ENCODE data around the gene ATPAF2. TPM values are rescaled to one million over a fixed set of nuclear protein-coding genes. Genes with fewer than 3 reads are reported as not detected.
A peak's percentile ranks its signal among the peaks of the same experiment; 100 is the strongest.

ATPAF2 gene
- total RNA-seq, 2 donors from 2014 or later, result 32.2 to 35.0 TPM

DNA sequence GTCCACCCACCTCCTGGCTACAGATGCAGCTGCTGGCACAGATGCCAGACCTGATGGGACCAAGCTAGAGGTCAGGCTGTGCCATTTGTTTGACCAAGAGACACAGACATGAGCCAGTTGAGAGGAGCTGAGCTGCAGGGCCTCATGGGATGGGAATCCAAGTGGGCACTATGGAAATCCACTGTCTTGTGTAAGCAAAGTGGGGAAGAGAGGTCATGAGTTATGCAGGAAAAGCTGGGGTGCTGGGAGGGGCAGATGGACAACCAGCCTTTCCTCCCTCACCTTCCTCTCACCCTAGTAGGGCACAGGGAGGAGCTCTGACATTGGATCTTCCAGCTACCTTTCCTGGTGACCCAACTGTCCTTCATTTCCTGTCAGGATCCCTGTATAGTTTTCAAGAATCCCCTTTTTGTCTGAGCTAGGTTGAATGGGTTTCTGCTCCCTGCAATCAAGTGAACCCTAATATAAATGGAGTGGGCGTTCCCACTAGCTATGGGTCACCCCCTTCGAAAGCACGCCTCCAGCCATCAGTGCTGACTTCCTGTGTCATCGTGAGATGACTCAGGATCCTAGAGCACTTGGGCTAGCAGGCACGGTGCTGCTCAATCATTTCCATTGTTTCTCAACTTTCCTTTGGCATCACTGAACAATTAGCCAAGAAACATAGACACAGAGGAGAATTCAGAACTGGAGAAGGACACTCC is 13.6 kb downstream of the ATPAF2 start:
- ATAC-seq, result peak; percentile 89 to 95
- peak overlapping the region; percentile 22 to 47 for H3K27ac Mint-ChIP-seq

DNA sequence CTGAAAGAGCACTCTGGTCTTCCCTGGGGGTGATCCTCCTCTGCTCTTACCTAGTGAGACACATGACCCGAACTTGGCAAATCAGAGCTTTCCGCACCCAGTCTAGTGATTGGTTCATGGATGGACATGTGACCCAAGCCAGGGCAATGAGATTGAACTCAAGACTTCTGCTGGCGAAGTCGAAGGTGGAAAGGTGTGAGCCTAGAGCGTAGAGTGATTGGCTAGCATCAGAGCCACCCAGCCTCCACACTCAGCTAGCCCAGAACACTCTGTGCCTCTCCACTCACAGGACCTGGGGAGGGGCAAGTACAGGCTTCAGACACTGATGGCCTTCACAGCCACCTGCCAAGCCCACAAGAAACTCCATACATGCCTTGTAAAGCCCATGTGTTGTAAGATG is 17.6 kb downstream of the ATPAF2 start:
- no peaks in the 10 kb centered on the region for H3K9me3 Mint-ChIP-seq
- ATAC-seq, result no peak
- peaks cover 0 to 2% of the 10 kb centered on the region in 2 donors for H3K36me3 Mint-ChIP-seq

More for the DNA sequence above, 13.6 kb downstream of the ATPAF2 start:
- DNase-seq (ENCODE audit: low spot score in 2 of 2), result peak in 1 of 2 donors; percentile 42
- H3K36me3 Mint-ChIP-seq, result peaks cover 0 to 6% of the 10 kb centered on the region in 2 donors
- H3K9me3 Mint-ChIP-seq, result no peaks in the 10 kb centered on the region

DNA sequence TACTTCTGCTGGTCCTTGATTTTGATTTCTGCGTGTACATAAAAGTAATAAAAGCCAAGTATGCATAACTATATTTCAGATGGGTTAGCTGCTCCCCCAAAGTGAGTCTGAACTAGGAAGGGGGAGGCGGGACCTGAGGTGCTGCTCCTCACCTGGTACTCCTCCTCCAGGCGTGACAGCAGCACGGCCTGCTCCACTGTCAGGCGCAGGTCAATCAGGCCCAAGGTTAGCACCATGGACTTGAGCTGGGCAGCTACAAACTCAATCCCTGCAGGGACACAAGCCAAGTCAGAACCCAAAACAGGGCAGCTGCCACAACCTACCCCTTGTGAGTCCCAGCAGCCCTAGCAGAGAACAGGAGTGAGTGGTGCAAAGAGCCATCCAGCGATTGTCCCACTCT is 18.0 kb downstream of the ATPAF2 start:
- Mint-ChIP-seq H3K36me3 (no peaks in the 10 kb centered on the region), H3K9me3 (no peaks in the 10 kb centered on the region), H3K27ac (no peak overlapping the region)
- DNase-seq (ENCODE audit: low spot score in 2 of 2) (no peak), ATAC-seq (no peak)

More for the DNA sequence above, 17.6 kb downstream of the ATPAF2 start:
- no peak overlapping the region for H3K27ac Mint-ChIP-seq
- DNase-seq (ENCODE audit: low spot score in 2 of 2), result peak in 1 of 2 donors; percentile 38

DNA sequence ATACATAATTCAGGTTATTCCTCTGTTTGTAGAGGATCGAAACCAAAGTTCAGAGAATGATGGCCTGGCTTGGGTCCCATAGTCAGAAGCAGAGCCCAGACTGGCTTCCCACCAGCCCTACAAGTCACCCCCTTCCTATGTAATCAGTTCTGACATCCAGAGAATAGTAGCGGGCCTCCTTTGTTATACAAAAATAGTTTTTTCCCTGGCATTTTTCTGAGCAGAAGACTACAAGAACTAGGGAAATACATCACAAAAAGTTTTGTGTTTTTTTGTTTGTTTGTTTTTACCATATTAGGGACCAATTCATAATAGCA is 19.2 kb downstream of the ATPAF2 start:
- H3K36me3 Mint-ChIP-seq, result no peaks in the 10 kb centered on the region
- ATAC-seq (no peak), DNase-seq (ENCODE audit: low spot score in 2 of 2) (no peak)
- no peaks in the 10 kb centered on the region for H3K9me3 Mint-ChIP-seq
- no peak overlapping the region for H3K27ac Mint-ChIP-seq

DNA sequence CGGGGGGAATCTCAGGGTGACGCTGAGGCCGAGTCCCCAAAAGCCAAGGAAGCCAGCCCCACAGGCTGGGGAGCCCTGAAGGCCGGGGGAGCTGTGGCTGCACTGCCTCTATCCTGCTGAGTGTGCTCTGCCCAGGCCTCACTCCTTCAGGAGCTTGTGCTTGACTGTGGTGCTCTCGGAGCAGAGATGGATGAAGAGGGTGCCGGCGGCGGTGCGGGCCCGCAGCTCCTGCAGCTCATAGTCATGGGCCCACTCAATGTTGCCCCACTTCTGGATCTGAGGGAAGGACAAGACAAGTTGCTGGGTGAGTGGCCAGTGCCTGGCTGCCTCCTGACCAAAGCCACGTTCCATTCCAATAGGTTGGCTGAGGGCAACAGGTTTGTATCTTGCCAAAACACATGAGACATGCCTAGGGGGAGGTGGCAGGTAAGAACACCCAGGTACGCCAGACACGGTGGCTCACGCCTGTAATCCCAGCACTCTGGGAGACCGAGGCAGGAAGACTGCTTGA is 20.5 kb downstream of the ATPAF2 start:
- H3K36me3 Mint-ChIP-seq, result peaks cover 0 to under 1% of the 10 kb centered on the region in 2 donors
- DNase-seq (ENCODE audit: low spot score in 2 of 2) (no peak), ATAC-seq (no peak)
- peak overlapping the region; percentile 19 to 44 for H3K27ac Mint-ChIP-seq
- H3K9me3 Mint-ChIP-seq, result no peaks in the 10 kb centered on the region

DNA sequence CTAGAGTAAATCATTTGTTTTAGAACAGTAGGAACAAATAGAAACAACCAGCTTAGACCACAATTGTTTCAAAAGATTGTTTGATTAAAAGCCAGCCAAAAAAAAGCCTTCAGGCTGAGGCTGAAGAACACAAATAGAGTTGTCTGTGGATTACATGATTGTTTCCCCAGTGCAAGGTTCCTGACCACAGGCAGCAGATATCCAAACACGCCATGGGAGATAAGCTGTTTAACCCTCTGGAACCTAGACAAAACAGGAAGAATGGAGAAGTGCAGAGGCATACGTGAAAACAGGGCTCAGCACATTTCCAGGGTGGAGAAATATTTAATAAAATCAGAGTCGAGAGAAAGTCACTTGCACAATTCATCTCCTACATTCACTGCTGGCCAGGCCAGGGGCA is 21.0 kb downstream of the ATPAF2 start:
- ATAC-seq (no peak), DNase-seq (ENCODE audit: low spot score in 2 of 2) (no peak)
- peak overlapping the region; percentile 19 to 44 for H3K27ac Mint-ChIP-seq
- no peaks in the 10 kb centered on the region for H3K9me3 Mint-ChIP-seq
- peaks cover 0 to 6% of the 10 kb centered on the region in 2 donors for H3K36me3 Mint-ChIP-seq

DNA sequence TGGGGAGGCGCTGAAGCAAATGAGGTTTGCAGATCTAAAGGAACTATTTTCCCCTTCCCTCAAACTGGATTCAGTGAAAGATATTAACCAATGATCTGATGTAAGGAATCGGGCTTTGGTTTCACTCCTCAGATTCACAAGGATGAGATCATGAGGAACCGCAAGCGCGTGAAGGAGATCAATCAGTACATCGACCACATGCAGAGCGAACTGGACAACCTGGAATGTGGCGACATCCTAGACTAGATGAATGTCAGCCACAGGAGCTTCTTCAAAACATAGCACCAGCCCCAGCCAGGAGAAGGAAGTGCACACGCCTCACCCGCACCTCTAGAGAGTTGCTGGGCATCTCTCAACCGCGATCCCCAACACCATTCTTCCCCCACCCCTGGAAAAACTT is 22.5 kb downstream of the ATPAF2 start:
- Mint-ChIP-seq H3K27ac (peak overlapping the region in 1 of 2 donors; percentile 9), H3K9me3 (no peaks in the 10 kb centered on the region)
- no peak for DNase-seq (ENCODE audit: low spot score in 2 of 2)

DNA sequence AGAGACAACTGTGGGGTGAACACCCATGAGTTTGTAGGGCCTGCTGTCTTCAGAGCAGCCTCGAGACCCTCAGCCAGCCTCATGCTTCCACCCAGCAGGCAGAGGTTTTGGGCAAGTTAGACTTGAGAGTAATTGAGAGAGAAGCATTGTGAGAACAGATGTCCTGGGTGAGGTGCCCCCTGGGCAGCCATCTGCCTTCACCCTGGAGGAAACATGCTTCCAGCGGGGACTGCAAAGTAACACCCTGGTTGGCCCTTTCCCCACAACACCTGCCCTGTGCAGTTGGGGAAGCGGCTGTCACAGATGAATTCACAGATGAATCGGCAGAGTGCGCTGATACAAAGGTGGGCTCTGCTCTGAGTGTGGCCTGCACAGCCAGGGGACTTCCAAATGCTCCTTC is 23.4 kb downstream of the ATPAF2 start:
- no peak for ATAC-seq
- H3K9me3 Mint-ChIP-seq, result no peaks in the 10 kb centered on the region
- H3K36me3 Mint-ChIP-seq, result peaks cover 0 to 8% of the 10 kb centered on the region in 2 donors
- H3K27ac Mint-ChIP-seq, result no peak overlapping the region
- DNase-seq (ENCODE audit: low spot score in 2 of 2), result no peak

More for the DNA sequence above, 22.5 kb downstream of the ATPAF2 start:
- H3K36me3 Mint-ChIP-seq, result peaks cover 0 to 8% of the 10 kb centered on the region in 2 donors
- no peak for ATAC-seq

DNA sequence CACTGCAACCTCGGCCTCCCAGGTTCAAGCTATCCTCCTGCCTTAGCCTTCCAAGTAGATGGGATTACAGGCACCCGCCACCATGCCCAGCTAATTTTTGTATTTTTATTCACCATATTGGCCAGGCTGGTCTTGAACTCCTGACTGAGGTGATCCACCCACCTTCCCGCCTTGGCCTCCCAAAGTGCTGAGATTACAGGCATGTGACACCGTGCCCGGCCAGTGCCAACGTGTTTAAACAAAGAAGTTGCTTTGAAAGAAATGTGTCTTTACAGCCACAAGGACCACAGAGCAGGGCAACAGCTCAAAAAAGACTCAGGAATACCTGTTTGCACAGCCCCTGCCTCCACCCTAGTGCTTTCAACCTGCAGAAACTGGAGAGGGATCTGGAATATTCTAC is 25.0 kb downstream of the ATPAF2 start:
- Mint-ChIP-seq H3K36me3 (peaks cover 0 to 8% of the 10 kb centered on the region in 2 donors), H3K9me3 (no peaks in the 10 kb centered on the region), H3K27ac (no peak overlapping the region)
- DNase-seq (ENCODE audit: low spot score in 2 of 2), result no peak
- no peak for ATAC-seq

DNA sequence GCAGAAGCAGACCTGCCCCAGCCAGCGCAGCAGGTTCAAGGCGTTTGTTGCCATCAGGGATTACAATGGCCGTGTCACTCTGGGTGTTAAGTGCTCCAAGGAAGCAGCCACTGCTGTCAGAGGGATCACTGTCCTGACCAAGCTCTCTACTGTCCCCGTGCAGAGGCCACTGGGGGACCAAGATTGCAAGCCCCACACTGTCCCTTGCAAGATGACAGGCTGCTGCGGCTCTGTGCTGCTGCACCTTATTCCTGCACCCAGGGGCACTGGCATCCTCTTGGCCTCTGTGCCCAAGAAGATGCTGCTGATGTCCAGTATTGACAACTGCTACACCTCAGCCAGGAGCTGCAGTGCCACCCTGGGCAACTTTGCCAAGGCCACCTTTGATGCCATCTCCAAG is 27.7 kb downstream of the ATPAF2 start:
- no peak overlapping the region for H3K27ac Mint-ChIP-seq

DNA sequence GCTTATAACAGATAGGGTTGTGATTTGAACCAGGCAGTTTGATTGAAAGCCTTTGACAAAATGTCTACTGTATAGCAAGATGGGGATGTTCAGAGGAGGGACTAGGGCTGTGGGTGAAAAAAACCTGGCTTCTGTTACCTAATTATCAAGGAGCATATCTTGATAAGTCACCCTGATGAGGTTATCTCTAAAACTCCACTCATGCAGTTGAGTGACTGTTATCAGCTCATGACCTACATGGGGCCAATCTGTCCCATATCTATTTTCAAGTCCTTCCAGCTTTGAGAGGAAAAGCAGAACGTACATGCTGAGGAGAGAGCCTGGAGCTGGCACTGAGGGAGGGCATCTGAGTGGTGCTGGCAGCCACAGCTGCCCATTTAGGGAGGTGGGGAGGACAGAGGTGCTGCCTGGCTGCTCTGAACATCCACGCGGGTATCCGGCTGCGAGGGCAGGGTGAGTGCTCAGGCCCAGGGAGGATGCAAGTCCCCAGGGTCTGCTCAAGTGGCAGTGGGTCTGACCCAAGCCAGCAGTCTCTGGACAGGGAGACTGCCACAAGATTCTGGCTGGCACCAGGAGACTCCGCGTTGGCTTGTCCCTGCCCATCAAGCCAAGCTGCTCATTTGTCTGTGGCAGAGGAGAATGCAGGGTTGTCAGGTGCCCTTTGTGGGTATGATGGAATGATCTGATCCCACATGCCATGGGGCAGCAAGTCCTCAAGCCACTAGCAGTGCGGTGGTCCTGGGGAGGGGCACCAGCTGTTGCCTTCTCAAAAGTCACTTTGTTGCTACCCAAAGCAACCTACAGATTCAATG is 29.2 kb downstream of the ATPAF2 start:
- no peak for ATAC-seq
- H3K9me3 Mint-ChIP-seq, result no peaks in the 10 kb centered on the region
- peak overlapping the region in 1 of 2 donors; percentile 33 for H3K27ac Mint-ChIP-seq
- no peak for DNase-seq (ENCODE audit: low spot score in 2 of 2)
- H3K36me3 Mint-ChIP-seq, result peaks cover 0 to 8% of the 10 kb centered on the region in 2 donors

More for the DNA sequence above, 27.7 kb downstream of the ATPAF2 start:
- DNase-seq (ENCODE audit: low spot score in 2 of 2) (no peak), ATAC-seq (no peak)
- Mint-ChIP-seq H3K9me3 (no peaks in the 10 kb centered on the region), H3K36me3 (peaks cover 0 to 8% of the 10 kb centered on the region in 2 donors)

DNA sequence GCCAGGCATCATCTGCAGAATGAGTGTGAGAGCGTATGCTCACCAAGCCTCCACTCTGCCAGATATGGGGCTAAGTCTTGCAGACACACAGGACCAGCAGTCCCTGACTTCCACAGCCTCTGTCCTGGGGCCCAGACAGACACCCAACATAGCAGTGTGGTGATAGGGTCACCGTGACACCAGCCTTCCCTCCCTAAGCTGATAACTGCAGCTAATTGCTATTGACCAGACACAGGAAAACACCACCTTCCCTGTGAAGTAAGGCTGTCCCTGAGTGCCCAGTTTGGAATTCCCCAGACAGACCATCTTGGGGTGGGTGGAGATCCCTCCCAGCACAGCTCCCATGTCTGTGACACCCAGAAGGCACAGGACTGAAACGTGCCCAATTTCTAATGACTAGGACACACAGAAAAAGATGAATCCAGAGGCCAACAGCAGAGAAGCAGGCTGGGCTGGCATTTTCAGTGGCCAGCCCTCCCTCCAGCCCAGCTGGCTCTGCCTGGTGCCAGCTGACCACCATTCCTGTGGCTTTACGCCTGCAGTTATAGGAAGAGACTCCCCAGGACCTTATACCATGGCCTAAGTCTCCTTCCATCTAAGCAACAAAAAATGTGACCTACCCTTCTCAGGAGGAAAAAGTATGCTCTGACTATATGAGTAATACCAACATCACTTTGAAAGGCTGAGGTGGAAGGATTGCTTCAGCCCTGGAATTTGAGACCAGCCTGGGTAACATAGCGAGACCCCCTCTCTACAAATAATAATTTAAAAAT is 30.3 kb downstream of the ATPAF2 start:
- no peaks in the 10 kb centered on the region for H3K9me3 Mint-ChIP-seq
- peaks cover 0 to 8% of the 10 kb centered on the region in 2 donors for H3K36me3 Mint-ChIP-seq
- ATAC-seq (no peak), DNase-seq (ENCODE audit: low spot score in 2 of 2) (no peak)
- peak overlapping the region in 1 of 2 donors; percentile 83 for H3K27ac Mint-ChIP-seq

DNA sequence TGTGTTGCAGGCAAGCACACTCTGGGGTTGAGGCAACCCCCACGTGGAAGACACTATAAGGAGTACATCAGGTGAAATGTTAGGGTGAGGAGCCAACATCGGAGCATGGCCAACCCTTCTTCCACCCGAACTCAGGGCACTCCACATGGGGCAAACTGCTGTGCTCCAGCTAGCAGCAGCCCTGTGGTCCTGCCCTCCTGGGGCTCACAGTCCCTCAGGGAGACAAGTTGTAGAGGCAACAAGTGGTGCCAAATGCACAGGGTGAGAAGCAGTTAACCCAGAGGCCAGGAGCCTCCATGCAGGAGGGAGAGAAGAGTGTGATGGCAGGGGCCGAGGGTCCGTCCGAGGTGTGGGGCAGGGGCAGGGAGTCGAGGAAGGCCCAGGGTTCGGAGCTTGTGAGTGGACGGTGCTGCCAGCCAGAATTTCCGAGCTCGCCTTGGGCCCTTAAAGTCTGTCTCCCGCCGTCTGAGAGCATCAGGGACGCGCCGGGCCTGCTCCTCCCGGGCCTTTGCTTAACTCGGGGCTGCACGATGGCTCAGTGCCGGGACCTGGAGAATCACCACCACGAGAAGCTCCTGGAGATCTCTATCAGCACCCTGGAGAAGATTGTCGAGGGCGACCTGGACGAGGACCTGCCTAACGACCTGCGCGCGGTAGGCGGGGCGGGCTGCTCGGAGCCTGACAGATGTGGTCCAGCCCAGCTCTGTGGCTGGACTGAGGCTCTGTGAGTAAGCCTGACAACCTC is 32.3 kb downstream of the ATPAF2 start:
- ATAC-seq, result no peak
- Mint-ChIP-seq H3K9me3 (no peaks in the 10 kb centered on the region), H3K36me3 (no peaks in the 10 kb centered on the region), H3K27ac (peak overlapping the region in 1 of 2 donors; percentile 20)
- DNase-seq (ENCODE audit: low spot score in 2 of 2), result no peak

DNA sequence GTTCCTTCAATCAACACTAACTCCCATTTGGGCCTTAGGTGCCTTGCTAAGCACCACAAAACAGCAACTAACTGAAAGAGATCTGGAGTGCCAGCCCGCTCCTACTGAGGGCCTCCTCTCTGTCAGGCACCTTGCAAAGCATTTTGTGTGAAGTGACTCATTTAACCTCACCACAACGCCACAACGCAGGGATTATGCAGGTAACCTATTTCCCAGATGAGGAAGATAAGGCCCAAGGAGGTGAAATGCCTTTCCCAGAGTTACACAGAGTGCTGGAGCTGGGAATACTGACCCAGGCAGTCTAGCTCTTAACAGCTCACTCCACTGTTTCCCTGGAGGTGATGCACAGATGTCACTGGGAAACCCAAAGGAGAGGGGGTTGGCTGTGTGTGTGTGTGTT is 33.5 kb downstream of the ATPAF2 start:
- peak overlapping the region in 1 of 2 donors; percentile 67 for H3K27ac Mint-ChIP-seq
- no peaks in the 10 kb centered on the region for H3K36me3 Mint-ChIP-seq
- no peak for ATAC-seq
- no peaks in the 10 kb centered on the region for H3K9me3 Mint-ChIP-seq
- DNase-seq (ENCODE audit: low spot score in 2 of 2), result no peak

DNA sequence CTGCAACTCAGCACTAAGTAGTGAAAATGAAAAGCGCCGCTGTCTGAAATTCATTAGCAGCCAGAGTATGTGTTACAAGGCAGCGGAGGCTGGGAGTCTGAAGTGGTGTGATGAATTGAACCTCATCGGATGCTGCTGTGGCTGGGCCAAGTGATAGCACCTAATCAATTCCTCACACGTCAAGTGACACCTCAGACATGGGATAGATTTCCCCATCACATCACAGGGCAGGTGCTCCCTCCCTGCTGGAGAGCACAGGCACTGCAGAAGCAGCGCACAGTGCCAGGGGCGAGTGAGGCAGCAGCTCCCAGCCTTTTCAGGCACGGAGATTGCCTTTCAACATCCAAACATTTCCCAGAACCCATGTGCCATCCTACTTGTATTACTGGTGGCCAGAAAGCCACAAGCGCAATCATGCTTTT is 34.1 kb downstream of the ATPAF2 start:
- ATAC-seq (no peak), DNase-seq (ENCODE audit: low spot score in 2 of 2) (no peak)
- Mint-ChIP-seq H3K36me3 (no peaks in the 10 kb centered on the region), H3K9me3 (no peaks in the 10 kb centered on the region), H3K27ac (no peak overlapping the region)

DNA sequence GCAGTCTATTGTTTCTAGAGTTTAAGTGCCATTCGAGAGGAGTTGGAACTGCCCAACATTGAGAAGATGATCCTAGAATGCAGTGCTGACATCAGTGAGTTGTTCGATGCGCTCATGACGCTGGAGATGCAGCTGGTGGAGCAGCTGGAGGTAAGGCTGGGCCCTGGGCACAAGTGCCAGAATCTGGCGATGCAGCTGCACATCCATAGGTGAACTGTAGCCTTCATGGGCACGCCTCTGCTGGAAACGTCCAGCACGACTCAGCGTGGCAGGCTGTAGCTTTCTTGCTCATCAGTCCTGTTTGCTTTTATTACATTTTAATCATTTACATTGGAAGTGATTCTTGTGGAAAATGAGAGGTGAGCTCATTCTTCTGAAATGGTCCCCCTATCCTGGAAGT is 34.6 kb downstream of the ATPAF2 start:
- H3K9me3 Mint-ChIP-seq, result no peaks in the 10 kb centered on the region
- no peak for ATAC-seq
- DNase-seq (ENCODE audit: low spot score in 2 of 2), result no peak
- H3K27ac Mint-ChIP-seq, result no peak overlapping the region
- no peaks in the 10 kb centered on the region for H3K36me3 Mint-ChIP-seq
